IMR-90 (cell line): Measurements from ENCODE around the gene RERGL. TPM values are rescaled to one million over a fixed set of nuclear protein-coding genes. Genes with fewer than 3 reads are reported as not detected.

Source experiments
- ATAC-seq: fragments of 200-7000 bp; cut with Tn5 transposase; 2 replicates; pipeline ENCODE4 v1.9.1; 2020; ENCODE audit warnings: low read depth, mild to moderate bottlenecking, moderate library complexity
- BruUV-seq: library from RNA; stranded (reverse); fragments of 400-500 nt; replicated peaks from 2 replicates; lab custom pipeline; 2021; lab: Mats Ljungman, UMichigan
- CTCF ChIA-PET: fragments of 300-600 bp; formaldehyde crosslinking; extraction: SDS; loops from one replicate; lab custom pipeline; 2021; ENCODE audit warnings: antibody characterized with exemption; lab: Yijun Ruan, JAX
- POLR2A ChIA-PET: fragments of 300-600 bp; sonication (Branson Sonifier 250); formaldehyde crosslinking; loops from one replicate; lab custom pipeline; 2022; ENCODE audit warnings: antibody characterized with exemption; ENCODE audit not compliant: unreplicated experiment; lab: Charles Lee
- DNase-seq: peaks from one replicate; pipeline ENCODE4 v3.0.0; 2013
- H2AFZ ChIP-seq: replicated peaks from 2 replicates; pipeline ENCODE3; 2013; ENCODE audit warnings: low read length, mild to moderate bottlenecking; ENCODE audit not compliant: poor library complexity
- H2AK5ac ChIP-seq: 2 replicates; pipeline ENCODE4 v1.6.1; 2013; ENCODE audit warnings: low read depth, low read length, inconsistent platforms
- H2AK9ac ChIP-seq: replicated peaks from 2 replicates; pipeline ENCODE3; 2013; ENCODE audit warnings: mild to moderate bottlenecking, low read depth, low read length, moderate library complexity; ENCODE audit not compliant: poor library complexity
- H2BK120ac ChIP-seq: 2 replicates; pipeline ENCODE4 v1.6.1; 2013; ENCODE audit warnings: low read depth, low read length, inconsistent platforms
- H2BK15ac ChIP-seq: 3 replicates; pipeline ENCODE4 v1.6.1; 2013; ENCODE audit warnings: low read depth, low read length, inconsistent platforms
- H2BK20ac ChIP-seq: 2 replicates; pipeline ENCODE4 v1.6.1; 2013; ENCODE audit warnings: low read depth, mild to moderate bottlenecking, inconsistent platforms, low read length, moderate library complexity
- H2BK5ac ChIP-seq: 2 replicates; pipeline ENCODE4 v1.6.1; 2013; ENCODE audit warnings: mild to moderate bottlenecking, low read depth, low read length, inconsistent platforms; ENCODE audit not compliant: poor library complexity, severe bottlenecking
- H3K14ac ChIP-seq: replicated peaks from 2 replicates; pipeline ENCODE4 v1.6.1; 2013; ENCODE audit warnings: low read depth, low read length, inconsistent platforms
- H3K18ac ChIP-seq: 2 replicates; pipeline ENCODE4 v1.6.1; 2013; ENCODE audit warnings: low read depth, low read length, control low read depth
- H3K23ac ChIP-seq: 2 replicates; pipeline ENCODE4 v1.6.1; 2013; ENCODE audit warnings: low read depth, low read length, inconsistent platforms
- H3K27ac ChIP-seq: 2 replicates; pipeline ENCODE4 v1.5.1; 2013; ENCODE audit warnings: mild to moderate bottlenecking, control low read depth, low read length; ENCODE audit not compliant: insufficient read depth
- H3K27me3 ChIP-seq: 2 replicates; pipeline ENCODE4 v1.6.1; 2013; ENCODE audit warnings: low read length; ENCODE audit not compliant: control insufficient read depth, insufficient read depth
- H3K36me3 ChIP-seq: 2 replicates; pipeline ENCODE4 v1.6.1; 2013; ENCODE audit warnings: low read length, mixed read lengths; ENCODE audit not compliant: control insufficient read depth, insufficient read depth
- H3K4ac ChIP-seq: 2 replicates; pipeline ENCODE4 v1.6.1; 2013; ENCODE audit warnings: low read depth, low read length, inconsistent platforms
- H3K4me1 ChIP-seq: 2 replicates; pipeline ENCODE4 v1.6.1; 2013; ENCODE audit warnings: low read length, mixed read lengths; ENCODE audit not compliant: control insufficient read depth, insufficient read depth
- H3K4me2 ChIP-seq: 2 replicates; pipeline ENCODE4 v1.6.1; 2013; ENCODE audit warnings: low read depth, mild to moderate bottlenecking, control low read depth, low read length, moderate library complexity
- H3K4me3 ChIP-seq: 2 replicates; pipeline ENCODE4 v1.5.1; 2013; ENCODE audit warnings: low read depth, mild to moderate bottlenecking, control low read depth, low read length, moderate library complexity; ENCODE audit not compliant: insufficient read depth
- H3K56ac ChIP-seq: 2 replicates; pipeline ENCODE4 v1.6.1; 2013; ENCODE audit warnings: low read length, inconsistent platforms; ENCODE audit not compliant: insufficient read depth; ENCODE audit errors: extremely low read depth
- H3K79me1 ChIP-seq, 2 experiments: 2 replicates each; pipeline ENCODE4 v1.6.1; 2013; ENCODE audit warnings: low read length in 2 of 2, inconsistent platforms in 1 of 2, low read depth in 1 of 2
- H3K9ac ChIP-seq: 2 replicates; pipeline ENCODE4 v1.6.1; 2013; ENCODE audit warnings: low read depth, low read length, control low read depth
- H3K9me1 ChIP-seq: 2 replicates; pipeline ENCODE4 v1.6.1; 2013; ENCODE audit warnings: low read length, inconsistent platforms; ENCODE audit not compliant: insufficient read depth
- H3K9me3 ChIP-seq: 2 replicates; pipeline ENCODE4 v1.6.1; 2013; ENCODE audit warnings: low read length; ENCODE audit not compliant: control insufficient read depth, insufficient read depth
- H4K20me1 ChIP-seq: 2 replicates; pipeline ENCODE4 v1.6.1; 2013; ENCODE audit warnings: low read length, inconsistent platforms; ENCODE audit not compliant: insufficient read depth
- H4K5ac ChIP-seq: 2 replicates; pipeline ENCODE4 v1.6.1; 2013; ENCODE audit warnings: mild to moderate bottlenecking, low read depth, low read length, control low read depth
- H4K8ac ChIP-seq, 2 experiments: 2 replicates each; pipeline ENCODE4 v1.6.1; 2013; ENCODE audit warnings: low read depth in 2 of 2, low read length in 2 of 2, control low read depth in 1 of 2, inconsistent platforms in 1 of 2
- H4K91ac ChIP-seq: 2 replicates; pipeline ENCODE4 v1.6.1; 2013; ENCODE audit warnings: low read depth, low read length, inconsistent platforms; ENCODE audit not compliant: insufficient read depth
- BHLHE40 ChIP-seq: fragments of 150-350 bp; IDR thresholded peaks from 2 replicates; pipeline ENCODE4 v1.6.1; 2016; ENCODE audit warnings: mild to moderate bottlenecking, low read depth, low read length
- CEBPB ChIP-seq: IDR thresholded peaks from 2 replicates; pipeline ENCODE4 v1.6.1; 2012; ENCODE audit warnings: low read depth, low read length, improper control_type of control experiment
- CHD1 ChIP-seq: IDR thresholded peaks from 2 replicates; pipeline ENCODE4 v1.6.1; 2012; ENCODE audit warnings: low read depth, low read length, improper control_type of control experiment
- FOS ChIP-seq: fragments of 150-350 bp; IDR thresholded peaks from 2 replicates; pipeline ENCODE4 v1.6.1; 2016; ENCODE audit warnings: low read depth, low read length
- MAFK ChIP-seq: IDR thresholded peaks from 2 replicates; pipeline ENCODE4 v1.6.1; 2012; ENCODE audit warnings: low read depth, low read length, improper control_type of control experiment
- MAZ ChIP-seq: IDR thresholded peaks from 2 replicates; pipeline ENCODE4 v1.6.1; 2012; ENCODE audit warnings: low read depth, mild to moderate bottlenecking, low read length, improper control_type of control experiment, moderate library complexity, borderline replicate concordance
- MXI1 ChIP-seq: IDR thresholded peaks from 2 replicates; pipeline ENCODE4 v1.6.1; 2012; ENCODE audit warnings: low read depth, mild to moderate bottlenecking, low read length, moderate library complexity, borderline replicate concordance
- NFE2L2 ChIP-seq: fragments of 150-350 bp; IDR thresholded peaks from 2 replicates; pipeline ENCODE4 v1.6.1; 2016; ENCODE audit warnings: low read depth, mild to moderate bottlenecking, low read length
- POLR2A ChIP-seq: IDR thresholded peaks from 2 replicates; pipeline ENCODE4 v1.6.1; 2012; ENCODE audit warnings: mild to moderate bottlenecking, low read depth, low read length
- RAD21 ChIP-seq: IDR thresholded peaks from 2 replicates; pipeline ENCODE4 v1.6.1; 2012; ENCODE audit warnings: low read length, improper control_type of control experiment
- RCOR1 ChIP-seq: IDR thresholded peaks from 2 replicates; pipeline ENCODE4 v1.6.1; 2012; ENCODE audit warnings: mild to moderate bottlenecking, low read length, improper control_type of control experiment; ENCODE audit not compliant: insufficient replicate concordance
- RFX5 ChIP-seq: IDR thresholded peaks from 2 replicates; pipeline ENCODE4 v1.8.0; 2012; ENCODE audit warnings: low read depth, mild to moderate bottlenecking, low read length, moderate library complexity
- SMC3 ChIP-seq: fragments of 150-350 bp; IDR thresholded peaks from 2 replicates; pipeline ENCODE4 v1.6.1; 2016; ENCODE audit warnings: low read depth, mild to moderate bottlenecking, antibody characterized with exemption, low read length, moderate library complexity
- WGBS, 2 experiments: methylation state at CpG; one replicate each; pipeline versions ENCODE4 v1.1.5 to v1.1.7; 2013; ENCODE audit warnings: missing lambda C conversion rate in 2 of 2; ENCODE audit not compliant: insufficient read length in 1 of 2; ENCODE audit errors: extremely low coverage in 2 of 2; 5-methylcytosine and 5-hydroxymethylcytosine counted together
- dilution Hi-C: fragments of 300-500 bp; cut with HindIII; formaldehyde crosslinking; loops from one replicate; pipeline ENCODE4 v1.14.3; 2018; ENCODE audit warnings: low sequenced_read_pairs; ENCODE audit not compliant: unreplicated experiment
- in situ Hi-C: fragments of 300-500 bp; cut with MboI; formaldehyde crosslinking; loops from 3 replicates; pipeline ENCODE4 v1.14.3; 2019; ENCODE audit warnings: low sequenced_read_pairs, inconsistent platforms, mixed read lengths
- intact Hi-C: fragments of 100-400 bp; cut with micrococcal nuclease; formaldehyde crosslinking; loops from 2 replicates; pipeline ENCODE4 v1.10.0; 2022
- polyA plus RNA-seq, 3 experiments: library from polyadenylated mRNA; depleted of rRNA; stranded (reverse); fragments of >200 nt; gene quantifications; 2 replicates each; pipeline ENCODE4 v1.2.3, GENCODE V29; 2012; ENCODE audit warnings: low replicate concordance in 1 of 3
- total RNA-seq: library from RNA; depleted of rRNA; stranded (reverse); fragments of >200 nt; gene quantifications from 2 replicates; pipeline ENCODE4 v1.2.3, GENCODE V29; 2012
- TF ChIP-seq, protein P1 (sequence below): fragments of 150-350 bp; IDR thresholded peaks from 2 replicates; pipeline ENCODE4 v1.6.1; 2016; ENCODE audit warnings: low read depth, mild to moderate bottlenecking, low read length, moderate library complexity, borderline replicate concordance
- TF ChIP-seq, protein P2 (sequence below): conservative IDR thresholded peaks from 2 replicates; pipeline ENCODE4 v1.5.1; 2012; ENCODE audit warnings: mild to moderate bottlenecking, low read depth, low read length, improper control_type of control experiment
- TF ChIP-seq, protein P3 (sequence below): fragments of 150-350 bp; IDR thresholded peaks from 2 replicates; pipeline ENCODE4 v1.6.1; 2017; ENCODE audit warnings: mild to moderate bottlenecking, antibody characterized with exemption, low read length, low read depth

Gene RERGL
- total and polyA plus RNA-seq, 2 of the 4 experiments (the other 2 are of a cell fraction) = 0.10 TPM; not detected in 1

DNA sequence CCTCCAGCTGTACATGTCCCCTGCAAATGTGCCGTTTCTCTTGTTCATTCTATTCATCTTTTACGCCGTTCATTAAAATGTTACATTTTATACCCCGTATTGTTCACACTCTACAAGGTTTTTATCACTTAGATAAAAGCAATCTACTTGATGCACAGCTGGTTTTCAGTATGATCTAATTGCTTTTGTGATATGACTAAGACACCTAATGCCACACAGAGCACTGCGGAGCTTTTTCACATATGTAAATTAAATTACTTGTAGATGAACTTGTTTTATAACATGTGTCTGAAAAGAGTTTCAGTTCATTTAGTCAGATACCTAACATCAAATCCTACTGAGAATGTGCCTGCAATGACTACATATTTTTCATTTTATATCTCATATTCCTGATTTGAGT is 40.9 kb upstream of the RERGL start:
- Histone ChIP-seq H2BK5ac (no peak overlapping the region), H2BK120ac (no peak overlapping the region), H3K27me3 (no peaks in the 10 kb centered on the region), H2BK20ac (no peak overlapping the region), H2AFZ (no peak overlapping the region), H3K79me1 (no peaks in the 10 kb centered on the region), H4K5ac (no peak overlapping the region), H3K9ac (no peak overlapping the region), H3K4me2 (no peak overlapping the region), H3K4me3 (no peak overlapping the region), H3K36me3 (no peaks in the 10 kb centered on the region), H3K14ac (no peak overlapping the region), H3K56ac (no peak overlapping the region), H3K23ac (no peak overlapping the region), H4K91ac (no peak overlapping the region), H3K18ac (no peak overlapping the region), H3K9me1 (no peaks in the 10 kb centered on the region), H2AK5ac (no peak overlapping the region), H4K8ac (no peak overlapping the region), H2AK9ac (no peak overlapping the region), H4K20me1 (no peaks in the 10 kb centered on the region), H2BK15ac (no peak overlapping the region), H3K27ac (no peak overlapping the region), H3K9me3 (no peaks in the 10 kb centered on the region; the same call in none of the 2 replicates), H3K4ac (no peak overlapping the region), H3K4me1 (no peaks in the 10 kb centered on the region)
- dilution Hi-C loops = no loop called here
- TF ChIP-seq MXI1 = no peak
- TF ChIP-seq, protein P1, sequence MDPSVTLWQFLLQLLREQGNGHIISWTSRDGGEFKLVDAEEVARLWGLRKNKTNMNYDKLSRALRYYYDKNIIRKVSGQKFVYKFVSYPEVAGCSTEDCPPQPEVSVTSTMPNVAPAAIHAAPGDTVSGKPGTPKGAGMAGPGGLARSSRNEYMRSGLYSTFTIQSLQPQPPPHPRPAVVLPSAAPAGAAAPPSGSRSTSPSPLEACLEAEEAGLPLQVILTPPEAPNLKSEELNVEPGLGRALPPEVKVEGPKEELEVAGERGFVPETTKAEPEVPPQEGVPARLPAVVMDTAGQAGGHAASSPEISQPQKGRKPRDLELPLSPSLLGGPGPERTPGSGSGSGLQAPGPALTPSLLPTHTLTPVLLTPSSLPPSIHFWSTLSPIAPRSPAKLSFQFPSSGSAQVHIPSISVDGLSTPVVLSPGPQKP = no peak
- TF ChIP-seq RFX5 = no peak
- no peak for TF ChIP-seq NFE2L2
- no peak for TF ChIP-seq MAZ
- TF ChIP-seq POLR2A = no peak
- TF ChIP-seq CHD1 = no peak
- no peak for TF ChIP-seq CEBPB
- no peak for TF ChIP-seq RCOR1
- no peak for TF ChIP-seq RAD21
- TF ChIP-seq, protein P2, sequence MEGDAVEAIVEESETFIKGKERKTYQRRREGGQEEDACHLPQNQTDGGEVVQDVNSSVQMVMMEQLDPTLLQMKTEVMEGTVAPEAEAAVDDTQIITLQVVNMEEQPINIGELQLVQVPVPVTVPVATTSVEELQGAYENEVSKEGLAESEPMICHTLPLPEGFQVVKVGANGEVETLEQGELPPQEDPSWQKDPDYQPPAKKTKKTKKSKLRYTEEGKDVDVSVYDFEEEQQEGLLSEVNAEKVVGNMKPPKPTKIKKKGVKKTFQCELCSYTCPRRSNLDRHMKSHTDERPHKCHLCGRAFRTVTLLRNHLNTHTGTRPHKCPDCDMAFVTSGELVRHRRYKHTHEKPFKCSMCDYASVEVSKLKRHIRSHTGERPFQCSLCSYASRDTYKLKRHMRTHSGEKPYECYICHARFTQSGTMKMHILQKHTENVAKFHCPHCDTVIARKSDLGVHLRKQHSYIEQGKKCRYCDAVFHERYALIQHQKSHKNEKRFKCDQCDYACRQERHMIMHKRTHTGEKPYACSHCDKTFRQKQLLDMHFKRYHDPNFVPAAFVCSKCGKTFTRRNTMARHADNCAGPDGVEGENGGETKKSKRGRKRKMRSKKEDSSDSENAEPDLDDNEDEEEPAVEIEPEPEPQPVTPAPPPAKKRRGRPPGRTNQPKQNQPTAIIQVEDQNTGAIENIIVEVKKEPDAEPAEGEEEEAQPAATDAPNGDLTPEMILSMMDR = no peak
- TF ChIP-seq, protein P3, sequence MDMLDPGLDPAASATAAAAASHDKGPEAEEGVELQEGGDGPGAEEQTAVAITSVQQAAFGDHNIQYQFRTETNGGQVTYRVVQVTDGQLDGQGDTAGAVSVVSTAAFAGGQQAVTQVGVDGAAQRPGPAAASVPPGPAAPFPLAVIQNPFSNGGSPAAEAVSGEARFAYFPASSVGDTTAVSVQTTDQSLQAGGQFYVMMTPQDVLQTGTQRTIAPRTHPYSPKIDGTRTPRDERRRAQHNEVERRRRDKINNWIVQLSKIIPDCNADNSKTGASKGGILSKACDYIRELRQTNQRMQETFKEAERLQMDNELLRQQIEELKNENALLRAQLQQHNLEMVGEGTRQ = no peak
- TF ChIP-seq BHLHE40 = no peak
- TF ChIP-seq SMC3 = no peak
- no peak for TF ChIP-seq MAFK
- TF ChIP-seq FOS = no peak
- WGBS, 2 experiments = no CpG with 5 or more reads among the region's 5 CpGs
- in situ Hi-C loops = no loop called here
- ChIA-PET CTCF (no interaction called here), POLR2A (no interaction called here)
- no TSS peak for BruUV-seq
- no peak for DNase-seq
- no peak for ATAC-seq
- intact Hi-C loops = no loop called here
